Endothelial cell of umbilical vein (primary cell): ENCODE measurements around the gene CBFA2T3.

Experiments used
- EZH2 ChIP-seq: IDR thresholded peaks from 2 replicates; pipeline ENCODE4 v1.6.1; 2012; ENCODE audit warnings: borderline replicate concordance, low read depth, mild to moderate bottlenecking, moderate library complexity, low read length, inconsistent platforms; ENCODE audit not compliant: severe bottlenecking
- GATA2 ChIP-seq: IDR thresholded peaks from 2 replicates; pipeline ENCODE4 v1.7.0; 2011; ENCODE audit warnings: low read depth, mild to moderate bottlenecking, moderate library complexity, mixed read lengths, low read length; ENCODE audit not compliant: insufficient read length, insufficient read depth
- JUN ChIP-seq: IDR thresholded peaks from 2 replicates; pipeline ENCODE4 v1.6.1; 2011; ENCODE audit warnings: borderline replicate concordance, low read depth; ENCODE audit not compliant: insufficient read length, insufficient read depth
- MYC ChIP-seq: IDR thresholded peaks from one replicate; pipeline ENCODE4 v1.6.1; 2011; ENCODE audit warnings: mild to moderate bottlenecking, low read depth, low read length
- POLR2A ChIP-seq: IDR thresholded peaks from 2 replicates; pipeline ENCODE4 v1.6.1; 2012; ENCODE audit warnings: low read depth, mild to moderate bottlenecking, control low read depth, low read length
- POLR2AphosphoS5 ChIP-seq: IDR thresholded peaks from 2 replicates; pipeline ENCODE4 v1.6.1; 2012; ENCODE audit warnings: low read depth, mild to moderate bottlenecking, control low read depth, low read length, moderate library complexity; ENCODE audit not compliant: insufficient read depth
- TF ChIP-seq, protein P1 (sequence below), 2 donors: IDR thresholded peaks; 1 replicate in 1 of 2; 2 replicates in 1 of 2; pipeline ENCODE4 v1.5.1; 2011; ENCODE audit warnings: low read length in 2 of 2, mild to moderate bottlenecking in 2 of 2, moderate library complexity in 2 of 2, control low read depth in 1 of 2, inconsistent platforms in 1 of 2, low read depth in 1 of 2; ENCODE audit not compliant: insufficient read depth in 1 of 2; ENCODE audit errors: extremely low read depth in 1 of 2
- TF ChIP-seq, protein P2 (sequence below): IDR thresholded peaks from 2 replicates; pipeline ENCODE4 v1.6.1; 2011; ENCODE audit not compliant: insufficient read depth, insufficient read length

DNA sequence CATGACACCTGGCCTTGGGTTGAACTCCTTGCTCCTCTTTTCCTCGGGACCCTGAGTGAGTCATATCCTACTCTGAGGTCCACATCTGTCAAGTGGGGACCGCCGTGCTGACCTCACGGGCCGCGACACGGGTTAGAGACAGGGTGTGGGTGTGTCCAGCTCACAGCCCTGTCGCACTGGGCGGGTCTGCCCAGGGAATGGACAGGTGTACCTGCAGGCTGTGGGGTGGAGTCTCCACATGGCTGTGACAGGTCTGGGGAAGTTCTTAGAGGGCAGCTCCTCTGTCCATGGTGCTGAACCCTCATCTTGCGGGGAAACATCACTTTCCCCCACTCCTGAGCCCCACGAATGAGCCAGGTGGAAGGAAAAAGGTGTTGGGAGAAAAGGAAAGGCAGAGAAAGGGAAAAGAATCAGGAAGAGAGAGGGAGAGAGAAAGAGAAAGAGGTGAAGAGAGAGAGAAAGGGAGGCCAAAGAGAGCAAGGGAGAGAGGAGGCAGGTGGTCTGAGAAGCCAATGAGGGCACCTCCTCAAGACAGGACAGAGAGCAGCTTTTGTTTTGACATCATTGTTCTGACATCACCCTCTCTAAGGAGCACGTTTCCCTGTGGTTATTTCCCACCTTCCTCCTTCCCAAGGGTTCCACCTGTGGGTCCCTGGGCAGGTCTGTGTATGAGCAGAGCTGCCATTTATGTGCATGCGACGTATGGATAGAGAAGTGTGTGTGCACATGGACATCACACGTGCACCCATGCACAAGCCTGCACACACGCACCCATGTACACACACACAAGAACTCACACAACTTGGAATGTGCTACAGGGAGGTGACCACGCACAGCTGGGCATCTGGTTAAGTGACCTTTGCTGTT is 32.6 kb upstream of the CBFA2T3 start:
- TF ChIP-seq POLR2A (no peak), EZH2 (no peak), POLR2AphosphoS5 (no peak), GATA2 (no peak), MYC (no peak), JUN (no peak)
- TF ChIP-seq, protein P1, sequence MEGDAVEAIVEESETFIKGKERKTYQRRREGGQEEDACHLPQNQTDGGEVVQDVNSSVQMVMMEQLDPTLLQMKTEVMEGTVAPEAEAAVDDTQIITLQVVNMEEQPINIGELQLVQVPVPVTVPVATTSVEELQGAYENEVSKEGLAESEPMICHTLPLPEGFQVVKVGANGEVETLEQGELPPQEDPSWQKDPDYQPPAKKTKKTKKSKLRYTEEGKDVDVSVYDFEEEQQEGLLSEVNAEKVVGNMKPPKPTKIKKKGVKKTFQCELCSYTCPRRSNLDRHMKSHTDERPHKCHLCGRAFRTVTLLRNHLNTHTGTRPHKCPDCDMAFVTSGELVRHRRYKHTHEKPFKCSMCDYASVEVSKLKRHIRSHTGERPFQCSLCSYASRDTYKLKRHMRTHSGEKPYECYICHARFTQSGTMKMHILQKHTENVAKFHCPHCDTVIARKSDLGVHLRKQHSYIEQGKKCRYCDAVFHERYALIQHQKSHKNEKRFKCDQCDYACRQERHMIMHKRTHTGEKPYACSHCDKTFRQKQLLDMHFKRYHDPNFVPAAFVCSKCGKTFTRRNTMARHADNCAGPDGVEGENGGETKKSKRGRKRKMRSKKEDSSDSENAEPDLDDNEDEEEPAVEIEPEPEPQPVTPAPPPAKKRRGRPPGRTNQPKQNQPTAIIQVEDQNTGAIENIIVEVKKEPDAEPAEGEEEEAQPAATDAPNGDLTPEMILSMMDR (IDR thresholded peaks at IDR 0.05; ENCODE audit: extremely low read depth in 1 of 2, insufficient read depth in 1 of 2, low read depth in 1 of 2, low read length in 2 of 2), result no peak
- TF ChIP-seq, protein P2, sequence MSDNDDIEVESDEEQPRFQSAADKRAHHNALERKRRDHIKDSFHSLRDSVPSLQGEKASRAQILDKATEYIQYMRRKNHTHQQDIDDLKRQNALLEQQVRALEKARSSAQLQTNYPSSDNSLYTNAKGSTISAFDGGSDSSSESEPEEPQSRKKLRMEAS, result no peak
